Tibial artery (tissue), 4 donors: ENCODE results near the gene DGKB.

Experiments used
- DNase-seq, 2 donors: peaks; one replicate each; pipeline ENCODE4 v3.0.0-alpha.2; 2019
- H3K27ac ChIP-seq, 2 donors: fragments of 200-600 bp; sonication (generic) in 1 of 2; 1 replicate in 1 of 2; 2 replicates in 1 of 2; pipeline ENCODE4 v1.5.1; 2018 to 2019; ENCODE audit warnings: mild to moderate bottlenecking in 1 of 2
- H3K27me3 ChIP-seq, 2 donors: fragments of 200-600 bp; sonication (generic) in 1 of 2; one replicate each; pipeline versions ENCODE4 v1.5.1 to v1.6.0; 2016 to 2019
- H3K36me3 ChIP-seq, 3 donors: fragments of 200-600 bp; sonication (generic) in 2 of 3; one replicate each; pipeline ENCODE4 v1.5.1; 2016 to 2019; ENCODE audit warnings: mild to moderate bottlenecking in 2 of 3
- H3K4me1 ChIP-seq, 4 donors: fragments of 200-600 bp; sonication (generic) in 2 of 4; 1 replicate in 3 of 4; 2 replicates in 1 of 4; pipeline ENCODE4 v1.5.1; 2016 to 2019
- H3K4me3 ChIP-seq, 2 donors: fragments of 200-600 bp; sonication (generic) in 1 of 2; 1 replicate in 1 of 2; 2 replicates in 1 of 2; pipeline ENCODE4 v1.5.1; 2018 to 2019; ENCODE audit warnings: mild to moderate bottlenecking in 2 of 2
- H3K9me3 ChIP-seq, 3 donors: fragments of 200-600 bp; sonication (generic) in 1 of 3; one replicate each; pipeline ENCODE4 v1.5.1; 2016 to 2019
- intact Hi-C: fragments of 100-400 bp; cut with DNase I; formaldehyde crosslinking; loops from one replicate; pipeline ENCODE4 v1.15.0; 2023; ENCODE audit warnings: low total_unique reads
- TF ChIP-seq, protein P1 (sequence below), 2 experiments: fragments of 200-600 bp in 1 of 2; fragments of 450-650 bp in 1 of 2; IDR thresholded peaks; one replicate each; pipeline ENCODE4 v1.5.1; 2017 to 2019; ENCODE audit warnings: antibody characterized with exemption in 2 of 2, mild to moderate bottlenecking in 1 of 2, moderate library complexity in 1 of 2

DGKB gene

DNA sequence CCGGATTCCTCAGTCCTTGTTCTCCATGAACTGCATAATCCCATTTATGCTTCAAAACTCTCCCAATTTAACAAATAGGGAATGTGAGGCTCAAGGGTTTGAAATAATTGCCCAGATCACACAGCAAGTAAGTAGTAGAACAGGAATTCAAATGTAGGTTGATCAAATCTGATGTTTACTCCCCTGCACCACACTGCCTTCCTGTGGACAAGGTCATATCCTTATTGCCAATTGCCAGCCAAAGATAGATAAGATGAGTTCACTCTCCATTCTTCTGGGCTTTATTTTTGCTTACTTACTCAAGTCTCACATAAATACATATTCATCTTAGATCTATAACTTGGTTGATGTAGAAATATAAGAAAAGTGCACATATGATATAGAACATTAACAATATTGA, 477.9 kb downstream of the DGKB start:
- TF ChIP-seq, protein P1, sequence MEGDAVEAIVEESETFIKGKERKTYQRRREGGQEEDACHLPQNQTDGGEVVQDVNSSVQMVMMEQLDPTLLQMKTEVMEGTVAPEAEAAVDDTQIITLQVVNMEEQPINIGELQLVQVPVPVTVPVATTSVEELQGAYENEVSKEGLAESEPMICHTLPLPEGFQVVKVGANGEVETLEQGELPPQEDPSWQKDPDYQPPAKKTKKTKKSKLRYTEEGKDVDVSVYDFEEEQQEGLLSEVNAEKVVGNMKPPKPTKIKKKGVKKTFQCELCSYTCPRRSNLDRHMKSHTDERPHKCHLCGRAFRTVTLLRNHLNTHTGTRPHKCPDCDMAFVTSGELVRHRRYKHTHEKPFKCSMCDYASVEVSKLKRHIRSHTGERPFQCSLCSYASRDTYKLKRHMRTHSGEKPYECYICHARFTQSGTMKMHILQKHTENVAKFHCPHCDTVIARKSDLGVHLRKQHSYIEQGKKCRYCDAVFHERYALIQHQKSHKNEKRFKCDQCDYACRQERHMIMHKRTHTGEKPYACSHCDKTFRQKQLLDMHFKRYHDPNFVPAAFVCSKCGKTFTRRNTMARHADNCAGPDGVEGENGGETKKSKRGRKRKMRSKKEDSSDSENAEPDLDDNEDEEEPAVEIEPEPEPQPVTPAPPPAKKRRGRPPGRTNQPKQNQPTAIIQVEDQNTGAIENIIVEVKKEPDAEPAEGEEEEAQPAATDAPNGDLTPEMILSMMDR (IDR thresholded peaks at IDR 0.05) = no peak
- no peak overlapping the region for H3K27ac ChIP-seq
- intact Hi-C loops = no loop called here
- no peaks in the 10 kb centered on the region for H3K27me3 ChIP-seq
- H3K9me3 ChIP-seq = no peaks in the 10 kb centered on the region
- no peak for DNase-seq
- no peak overlapping the region for H3K4me3 ChIP-seq
- H3K4me1 ChIP-seq = no peaks in the 10 kb centered on the region
- no peaks in the 10 kb centered on the region for H3K36me3 ChIP-seq

DNA sequence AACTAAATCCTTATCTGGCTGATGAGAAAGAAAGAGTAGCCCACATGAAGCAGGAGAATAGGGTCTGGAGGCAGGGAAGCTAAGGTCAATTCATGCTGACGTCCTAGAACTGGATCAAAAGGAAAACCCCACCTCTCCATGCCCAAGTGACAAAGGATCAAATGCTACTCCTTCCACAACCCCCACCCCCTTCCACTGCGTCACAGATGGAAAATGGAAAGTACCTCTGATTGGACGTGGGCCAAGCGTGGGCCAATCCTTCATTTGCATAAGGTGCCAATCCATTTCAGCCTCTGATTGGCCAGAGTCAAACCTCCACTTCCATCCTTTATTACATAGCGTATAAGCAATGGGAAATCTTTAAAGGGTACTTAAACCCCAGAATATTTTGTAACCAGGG, 481.8 kb downstream of the DGKB start:
- Histone ChIP-seq H3K4me3 (no peak overlapping the region), H3K27ac (no peak overlapping the region), H3K4me1 (no peaks in the 10 kb centered on the region), H3K27me3 (no peaks in the 10 kb centered on the region), H3K36me3 (no peaks in the 10 kb centered on the region), H3K9me3 (no peaks in the 10 kb centered on the region)
- DNase-seq = no peak
- intact Hi-C loops = no loop called here
- TF ChIP-seq, protein P1 (IDR thresholded peaks at IDR 0.05) = no peak

DNA sequence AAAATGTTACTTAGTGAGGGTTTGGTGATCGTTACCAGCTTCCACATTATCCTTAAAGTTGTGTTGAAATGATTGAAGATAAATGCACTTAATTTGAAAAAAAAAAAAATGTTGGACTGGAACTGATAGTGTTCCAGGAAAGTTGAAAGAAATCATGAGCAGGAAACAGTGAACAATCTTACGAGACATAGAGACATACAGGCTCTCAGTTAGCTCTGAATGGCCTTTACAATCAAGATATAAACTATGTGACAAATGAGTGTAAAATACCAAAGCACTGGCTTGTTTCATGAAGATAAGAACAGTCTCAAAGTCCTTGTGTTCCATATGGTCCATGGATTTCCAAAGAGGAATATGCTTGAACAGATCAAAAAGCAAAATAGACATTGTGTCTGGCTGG, 483.0 kb downstream of the DGKB start:
- H3K36me3 ChIP-seq = no peaks in the 10 kb centered on the region
- no peak overlapping the region for H3K4me3 ChIP-seq
- H3K9me3 ChIP-seq = no peaks in the 10 kb centered on the region
- TF ChIP-seq, protein P1 (IDR thresholded peaks at IDR 0.05) = no peak
- DNase-seq = no peak
- intact Hi-C loops = no loop called here
- H3K4me1 ChIP-seq = no peaks in the 10 kb centered on the region
- H3K27ac ChIP-seq = no peak overlapping the region
- H3K27me3 ChIP-seq = no peaks in the 10 kb centered on the region

- Histone ChIP-seq H3K27me3 (no peaks in the 10 kb centered on the region), H3K4me3 (no peak overlapping the region), H3K4me1 (no peaks in the 10 kb centered on the region), H3K36me3 (no peaks in the 10 kb centered on the region), H3K27ac (no peak overlapping the region), H3K9me3 (no peaks in the 10 kb centered on the region)
- DNase-seq = no peak
- TF ChIP-seq, protein P1 (IDR thresholded peaks at IDR 0.05) = no peak
- intact Hi-C loops = no loop called here
Measured at GRCh38 chr7:14418633-14419032, 483.9 kb downstream of the DGKB start.

GRCh38 chr7:14414274-14414986, 488.1 kb downstream of the DGKB start:
- TF ChIP-seq, protein P1 (IDR thresholded peaks at IDR 0.05) = no peak
- no peaks in the 10 kb centered on the region for H3K4me1 ChIP-seq
- intact Hi-C loops = no loop called here
- H3K27me3 ChIP-seq = no peaks in the 10 kb centered on the region
- H3K9me3 ChIP-seq = no peaks in the 10 kb centered on the region
- H3K36me3 ChIP-seq = no peaks in the 10 kb centered on the region
- H3K4me3 ChIP-seq = no peak overlapping the region
- no peak for DNase-seq
- H3K27ac ChIP-seq = no peak overlapping the region
